ENCODE results near the gene SYT8. TPM values are rescaled to one million over a fixed set of nuclear protein-coding genes. Genes with fewer than 3 reads are reported as not detected.

Gene SYT8
- total and polyA plus RNA-seq, 2 experiments from 2014 or later: not detected

GRCh38 chr11:1882265-1883238, 47.8 kb downstream of the SYT8 start:
- peak overlapping the region; percentile 32; the same call in 1 of the 2 replicates for H2AFZ ChIP-seq

GRCh38 chr11:1883346-1884302, 48.8 kb downstream of the SYT8 start:
- no peak overlapping the region for H3K27ac ChIP-seq (ENCODE audit: low read depth)
- H3K27me3 ChIP-seq (ENCODE audit: insufficient read depth): no peaks in the 10 kb centered on the region
- peaks cover 1% of the 10 kb centered on the region for H3K27me3 Mint-ChIP-seq (ENCODE audit: insufficient read depth, low read depth, poor library complexity)
- DNase-seq (ENCODE audit: low spot score): no peak
- no peaks in the 10 kb centered on the region for H3F3A ChIP-seq (replicated peaks; ENCODE audit: low read depth)
- no peaks in the 10 kb centered on the region for H3K9me3 Mint-ChIP-seq
- H3K79me2 ChIP-seq (replicated peaks; ENCODE audit: insufficient read depth): no peaks in the 10 kb centered on the region
- no peak overlapping the region for H3K4me3 ChIP-seq
- no peak overlapping the region for H3K4me2 ChIP-seq
- ATAC-seq: no peak
- H4K20me1 ChIP-seq (replicated peaks; ENCODE audit: insufficient read depth): no peaks in the 10 kb centered on the region
- H3K4me3 Mint-ChIP-seq: no peak overlapping the region
- no peak overlapping the region for H2AFZ ChIP-seq
- no peaks in the 10 kb centered on the region for H3K9me2 ChIP-seq (ENCODE audit: insufficient read depth)
- no peak overlapping the region for H3K27ac Mint-ChIP-seq
- H3K36me3 ChIP-seq (ENCODE audit: insufficient read depth): no peaks in the 10 kb centered on the region
- no peaks in the 10 kb centered on the region for H3K4me1 ChIP-seq (ENCODE audit: insufficient read depth)
- no peaks in the 10 kb centered on the region for H3K36me3 Mint-ChIP-seq (ENCODE audit: low read depth)
- H3K4me1 Mint-ChIP-seq: no peaks in the 10 kb centered on the region
- TF ChIP-seq, protein P1, sequence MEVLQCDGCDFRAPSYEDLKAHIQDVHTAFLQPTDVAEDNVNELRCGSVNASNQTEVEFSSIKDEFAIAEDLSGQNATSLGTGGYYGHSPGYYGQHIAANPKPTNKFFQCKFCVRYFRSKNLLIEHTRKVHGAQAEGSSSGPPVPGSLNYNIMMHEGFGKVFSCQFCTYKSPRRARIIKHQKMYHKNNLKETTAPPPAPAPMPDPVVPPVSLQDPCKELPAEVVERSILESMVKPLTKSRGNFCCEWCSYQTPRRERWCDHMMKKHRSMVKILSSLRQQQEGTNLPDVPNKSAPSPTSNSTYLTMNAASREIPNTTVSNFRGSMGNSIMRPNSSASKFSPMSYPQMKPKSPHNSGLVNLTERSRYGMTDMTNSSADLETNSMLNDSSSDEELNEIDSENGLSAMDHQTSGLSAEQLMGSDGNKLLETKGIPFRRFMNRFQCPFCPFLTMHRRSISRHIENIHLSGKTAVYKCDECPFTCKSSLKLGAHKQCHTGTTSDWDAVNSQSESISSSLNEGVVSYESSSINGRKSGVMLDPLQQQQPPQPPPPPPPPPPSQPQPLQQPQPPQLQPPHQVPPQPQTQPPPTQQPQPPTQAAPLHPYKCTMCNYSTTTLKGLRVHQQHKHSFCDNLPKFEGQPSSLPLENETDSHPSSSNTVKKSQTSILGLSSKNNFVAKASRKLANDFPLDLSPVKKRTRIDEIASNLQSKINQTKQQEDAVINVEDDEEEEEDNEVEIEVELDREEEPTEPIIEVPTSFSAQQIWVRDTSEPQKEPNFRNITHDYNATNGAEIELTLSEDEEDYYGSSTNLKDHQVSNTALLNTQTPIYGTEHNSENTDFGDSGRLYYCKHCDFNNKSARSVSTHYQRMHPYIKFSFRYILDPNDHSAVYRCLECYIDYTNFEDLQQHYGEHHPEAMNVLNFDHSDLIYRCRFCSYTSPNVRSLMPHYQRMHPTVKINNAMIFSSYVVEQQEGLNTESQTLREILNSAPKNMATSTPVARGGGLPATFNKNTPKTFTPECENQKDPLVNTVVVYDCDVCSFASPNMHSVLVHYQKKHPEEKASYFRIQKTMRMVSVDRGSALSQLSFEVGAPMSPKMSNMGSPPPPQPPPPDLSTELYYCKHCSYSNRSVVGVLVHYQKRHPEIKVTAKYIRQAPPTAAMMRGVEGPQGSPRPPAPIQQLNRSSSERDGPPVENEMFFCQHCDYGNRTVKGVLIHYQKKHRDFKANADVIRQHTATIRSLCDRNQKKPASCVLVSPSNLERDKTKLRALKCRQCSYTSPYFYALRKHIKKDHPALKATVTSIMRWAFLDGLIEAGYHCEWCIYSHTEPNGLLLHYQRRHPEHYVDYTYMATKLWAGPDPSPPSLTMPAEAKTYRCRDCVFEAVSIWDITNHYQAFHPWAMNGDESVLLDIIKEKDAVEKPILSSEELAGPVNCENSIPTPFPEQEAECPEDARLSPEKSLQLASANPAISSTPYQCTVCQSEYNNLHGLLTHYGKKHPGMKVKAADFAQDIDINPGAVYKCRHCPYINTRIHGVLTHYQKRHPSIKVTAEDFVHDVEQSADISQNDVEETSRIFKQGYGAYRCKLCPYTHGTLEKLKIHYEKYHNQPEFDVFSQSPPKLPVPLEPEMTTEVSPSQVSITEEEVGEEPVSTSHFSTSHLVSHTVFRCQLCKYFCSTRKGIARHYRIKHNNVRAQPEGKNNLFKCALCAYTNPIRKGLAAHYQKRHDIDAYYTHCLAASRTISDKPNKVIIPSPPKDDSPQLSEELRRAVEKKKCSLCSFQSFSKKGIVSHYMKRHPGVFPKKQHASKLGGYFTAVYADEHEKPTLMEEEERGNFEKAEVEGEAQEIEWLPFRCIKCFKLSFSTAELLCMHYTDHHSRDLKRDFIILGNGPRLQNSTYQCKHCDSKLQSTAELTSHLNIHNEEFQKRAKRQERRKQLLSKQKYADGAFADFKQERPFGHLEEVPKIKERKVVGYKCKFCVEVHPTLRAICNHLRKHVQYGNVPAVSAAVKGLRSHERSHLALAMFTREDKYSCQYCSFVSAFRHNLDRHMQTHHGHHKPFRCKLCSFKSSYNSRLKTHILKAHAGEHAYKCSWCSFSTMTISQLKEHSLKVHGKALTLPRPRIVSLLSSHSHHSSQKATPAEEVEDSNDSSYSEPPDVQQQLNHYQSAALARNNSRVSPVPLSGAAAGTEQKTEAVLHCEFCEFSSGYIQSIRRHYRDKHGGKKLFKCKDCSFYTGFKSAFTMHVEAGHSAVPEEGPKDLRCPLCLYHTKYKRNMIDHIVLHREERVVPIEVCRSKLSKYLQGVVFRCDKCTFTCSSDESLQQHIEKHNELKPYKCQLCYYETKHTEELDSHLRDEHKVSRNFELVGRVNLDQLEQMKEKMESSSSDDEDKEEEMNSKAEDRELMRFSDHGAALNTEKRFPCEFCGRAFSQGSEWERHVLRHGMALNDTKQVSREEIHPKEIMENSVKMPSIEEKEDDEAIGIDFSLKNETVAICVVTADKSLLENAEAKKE (CRISPR knock-in tag; IDR thresholded peaks at IDR 0.05): no peak
- TF ChIP-seq, protein P2, sequence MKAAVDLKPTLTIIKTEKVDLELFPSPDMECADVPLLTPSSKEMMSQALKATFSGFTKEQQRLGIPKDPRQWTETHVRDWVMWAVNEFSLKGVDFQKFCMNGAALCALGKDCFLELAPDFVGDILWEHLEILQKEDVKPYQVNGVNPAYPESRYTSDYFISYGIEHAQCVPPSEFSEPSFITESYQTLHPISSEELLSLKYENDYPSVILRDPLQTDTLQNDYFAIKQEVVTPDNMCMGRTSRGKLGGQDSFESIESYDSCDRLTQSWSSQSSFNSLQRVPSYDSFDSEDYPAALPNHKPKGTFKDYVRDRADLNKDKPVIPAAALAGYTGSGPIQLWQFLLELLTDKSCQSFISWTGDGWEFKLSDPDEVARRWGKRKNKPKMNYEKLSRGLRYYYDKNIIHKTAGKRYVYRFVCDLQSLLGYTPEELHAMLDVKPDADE (IDR thresholded peaks at IDR 0.05): no peak
- TF ChIP-seq STAT1 (IDR thresholded peaks at IDR 0.05; ENCODE audit: unreplicated experiment) (no peak), POLR2AphosphoS5 (IDR thresholded peaks at IDR 0.05; ENCODE audit: low read depth) (no peak), EZH2phosphoT487 (IDR thresholded peaks at IDR 0.05; ENCODE audit: unreplicated experiment) (no peak), EZH2 (IDR thresholded peaks at IDR 0.05; ENCODE audit: low read depth, unreplicated experiment) (no peak)

More at GRCh38 chr11:1882265-1883238, 47.8 kb downstream of the SYT8 start:
- DNase-seq (ENCODE audit: low spot score) (peak; percentile 90), ATAC-seq (peak; percentile 99)
- Histone ChIP-seq H3K27me3 (ENCODE audit: insufficient read depth) (no peaks in the 10 kb centered on the region), H3K4me1 (ENCODE audit: insufficient read depth) (no peaks in the 10 kb centered on the region), H3K4me3 (no peak overlapping the region), H3K9me2 (ENCODE audit: insufficient read depth) (no peaks in the 10 kb centered on the region), H3K36me3 (ENCODE audit: insufficient read depth) (no peaks in the 10 kb centered on the region), H3F3A (replicated peaks; ENCODE audit: low read depth) (no peaks in the 10 kb centered on the region), H3K79me2 (replicated peaks; ENCODE audit: insufficient read depth) (no peaks in the 10 kb centered on the region), H4K20me1 (replicated peaks; ENCODE audit: insufficient read depth) (no peaks in the 10 kb centered on the region), H3K27ac (ENCODE audit: low read depth) (no peak overlapping the region), H3K4me2 (no peak overlapping the region)
- no peaks in the 10 kb centered on the region for H3K9me3 Mint-ChIP-seq
- H3K27me3 Mint-ChIP-seq (ENCODE audit: insufficient read depth, low read depth, poor library complexity): peaks cover 3% of the 10 kb centered on the region
- H3K27ac Mint-ChIP-seq: no peak overlapping the region
- H3K4me1 Mint-ChIP-seq: no peaks in the 10 kb centered on the region
- no peaks in the 10 kb centered on the region for H3K36me3 Mint-ChIP-seq (ENCODE audit: low read depth)
- TF ChIP-seq, protein P3, sequence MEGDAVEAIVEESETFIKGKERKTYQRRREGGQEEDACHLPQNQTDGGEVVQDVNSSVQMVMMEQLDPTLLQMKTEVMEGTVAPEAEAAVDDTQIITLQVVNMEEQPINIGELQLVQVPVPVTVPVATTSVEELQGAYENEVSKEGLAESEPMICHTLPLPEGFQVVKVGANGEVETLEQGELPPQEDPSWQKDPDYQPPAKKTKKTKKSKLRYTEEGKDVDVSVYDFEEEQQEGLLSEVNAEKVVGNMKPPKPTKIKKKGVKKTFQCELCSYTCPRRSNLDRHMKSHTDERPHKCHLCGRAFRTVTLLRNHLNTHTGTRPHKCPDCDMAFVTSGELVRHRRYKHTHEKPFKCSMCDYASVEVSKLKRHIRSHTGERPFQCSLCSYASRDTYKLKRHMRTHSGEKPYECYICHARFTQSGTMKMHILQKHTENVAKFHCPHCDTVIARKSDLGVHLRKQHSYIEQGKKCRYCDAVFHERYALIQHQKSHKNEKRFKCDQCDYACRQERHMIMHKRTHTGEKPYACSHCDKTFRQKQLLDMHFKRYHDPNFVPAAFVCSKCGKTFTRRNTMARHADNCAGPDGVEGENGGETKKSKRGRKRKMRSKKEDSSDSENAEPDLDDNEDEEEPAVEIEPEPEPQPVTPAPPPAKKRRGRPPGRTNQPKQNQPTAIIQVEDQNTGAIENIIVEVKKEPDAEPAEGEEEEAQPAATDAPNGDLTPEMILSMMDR (conservative IDR thresholded peaks at IDR 0.05; ENCODE audit: low read depth in 2 of 2): peak; percentile 76 to 93
- no peak for TF ChIP-seq EZH2phosphoT487 (IDR thresholded peaks at IDR 0.05; ENCODE audit: unreplicated experiment)
- no peak overlapping the region for H3K4me3 Mint-ChIP-seq

Measured in GM23338 (cell line).